Colonic mucosa (tissue), 4 donors: ENCODE measurements around the gene MRGPRG. TPM values are rescaled to one million over a fixed set of nuclear protein-coding genes. Genes with fewer than 3 reads are reported as not detected.

Experiments
- DNase-seq: peaks from one replicate; pipeline ENCODE4 v3.0.0-alpha.2; 2020
- H3K27ac ChIP-seq: fragments of 200-600 bp; one replicate; pipeline ENCODE4 v1.8.0; 2021
- H3K27me3 ChIP-seq: fragments of 200-600 bp; one replicate; pipeline ENCODE4 v1.8.0; 2021
- H3K36me3 ChIP-seq: fragments of 200-600 bp; one replicate; pipeline ENCODE4 v1.8.0; 2021
- H3K4me1 ChIP-seq: fragments of 200-600 bp; one replicate; pipeline ENCODE4 v1.8.0; 2021; ENCODE audit warnings: mild to moderate bottlenecking
- H3K4me3 ChIP-seq: fragments of 200-600 bp; one replicate; pipeline ENCODE4 v1.8.0; 2021
- H3K9ac ChIP-seq, 2 donors: one replicate each; pipeline ENCODE4 v1.7.0; 2013; ENCODE audit warnings: control low read depth in 2 of 2, low read depth in 2 of 2, low read length in 2 of 2
- H3K9me3 ChIP-seq: fragments of 200-600 bp; one replicate; pipeline ENCODE4 v1.8.0; 2021
- CTCF ChIP-seq: fragments of 200-600 bp; IDR thresholded peaks from one replicate; pipeline ENCODE4 v1.8.0; 2022; ENCODE audit warnings: antibody characterized with exemption, mild to moderate bottlenecking
- intact Hi-C: fragments of 100-400 bp; cut with DNase I; formaldehyde crosslinking; loops from one replicate; pipeline ENCODE4 v1.14.1; 2022
- total RNA-seq, 2 donors: library from RNA; stranded (reverse); fragmentation: NEBNext Ultra II Directional in 1 of 2; extraction: Animal tissue kit (Norgen Biotek cat#: 25700) in 1 of 2; gene quantifications; one replicate each; pipeline ENCODE4 v1.2.1, GENCODE V29; 2021
- donor health status: healthy.
- donor health status: DM: no; HTN: no; CAD: no.
- donor health status: DM: no; HTN: no; CAD: no.

The MRGPRG gene
- total RNA-seq, 2 donors from 2014 or later, result not detected

GRCh38 chr11:3214420-3214699 is 4.3 kb downstream of the MRGPRG start:
- intact Hi-C loops, result no loop called here
- H3K27ac ChIP-seq, result no peak overlapping the region
- H3K9me3 ChIP-seq, result no peaks in the 10 kb centered on the region
- no peak overlapping the region for H3K4me3 ChIP-seq
- no peaks in the 10 kb centered on the region for H3K36me3 ChIP-seq
- H3K9ac ChIP-seq, result no peak overlapping the region
- no peak for TF ChIP-seq CTCF
- H3K4me1 ChIP-seq, result no peaks in the 10 kb centered on the region
- no peak for DNase-seq
- H3K27me3 ChIP-seq, result peaks cover 5% of the 10 kb centered on the region

GRCh38 chr11:3213659-3214419 is 4.8 kb downstream of the MRGPRG start:
- H3K9me3 ChIP-seq, result no peaks in the 10 kb centered on the region
- no peaks in the 10 kb centered on the region for H3K4me1 ChIP-seq
- no peak overlapping the region for H3K4me3 ChIP-seq
- intact Hi-C loops, result no loop called here
- H3K9ac ChIP-seq, result no peak overlapping the region
- TF ChIP-seq CTCF, result no peak
- peaks cover 5% of the 10 kb centered on the region for H3K27me3 ChIP-seq
- DNase-seq, result no peak
- no peaks in the 10 kb centered on the region for H3K36me3 ChIP-seq
- no peak overlapping the region for H3K27ac ChIP-seq

- no peak for TF ChIP-seq CTCF
- Histone ChIP-seq H3K9me3 (no peaks in the 10 kb centered on the region), H3K4me1 (no peaks in the 10 kb centered on the region), H3K27me3 (peaks cover 7% of the 10 kb centered on the region), H3K4me3 (no peak overlapping the region), H3K9ac (no peak overlapping the region), H3K27ac (no peak overlapping the region), H3K36me3 (no peaks in the 10 kb centered on the region)
- no peak for DNase-seq
- intact Hi-C loops, result no loop called here
These were observed 10.3 kb downstream of the MRGPRG start for GRCh38 chr11:3208272-3208671.

GRCh38 chr11:3207526-3208189 is 11.0 kb downstream of the MRGPRG start:
- Histone ChIP-seq H3K9ac (no peak overlapping the region), H3K4me1 (no peaks in the 10 kb centered on the region), H3K27me3 (peaks cover 13% of the 10 kb centered on the region), H3K4me3 (no peak overlapping the region), H3K36me3 (no peaks in the 10 kb centered on the region), H3K27ac (no peak overlapping the region), H3K9me3 (no peaks in the 10 kb centered on the region)
- no peak for DNase-seq
- TF ChIP-seq CTCF, result no peak
- intact Hi-C loops, result no loop called here

DNA sequence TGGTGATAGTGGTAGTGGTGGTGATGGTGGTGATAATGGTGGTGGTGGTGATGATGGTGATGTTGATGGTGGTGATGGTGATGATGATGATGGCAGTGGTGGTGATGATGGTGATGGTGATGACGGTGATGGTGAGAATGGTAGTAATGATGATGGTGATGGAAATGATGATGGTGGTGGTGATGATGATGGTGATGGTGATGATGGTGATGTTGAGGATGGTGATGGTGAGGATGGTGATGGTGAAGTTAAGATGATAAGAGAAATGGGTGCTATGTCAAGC is 11.8 kb downstream of the MRGPRG start:
- H3K9me3 ChIP-seq, result no peaks in the 10 kb centered on the region
- DNase-seq, result no peak
- peaks cover 17% of the 10 kb centered on the region for H3K27me3 ChIP-seq
- intact Hi-C loops, result no loop called here
- H3K36me3 ChIP-seq, result no peaks in the 10 kb centered on the region
- H3K4me3 ChIP-seq, result no peak overlapping the region
- TF ChIP-seq CTCF, result no peak
- H3K27ac ChIP-seq, result no peak overlapping the region
- H3K9ac ChIP-seq, result no peak overlapping the region
- H3K4me1 ChIP-seq, result no peaks in the 10 kb centered on the region
